SHP77 (cell line): ENCODE results near the gene UBP1.
"Not testable (repeated sequence)": the region's sequence is repeated elsewhere in the genome, so short reads cannot be mapped to it uniquely, and the experiment has no call there.

Experiments
- DNase-seq, 2 experiments: peaks; one replicate each; lab custom pipeline; 2025; lab: John Stamatoyannopoulos, UW

UBP1 gene, protein sequence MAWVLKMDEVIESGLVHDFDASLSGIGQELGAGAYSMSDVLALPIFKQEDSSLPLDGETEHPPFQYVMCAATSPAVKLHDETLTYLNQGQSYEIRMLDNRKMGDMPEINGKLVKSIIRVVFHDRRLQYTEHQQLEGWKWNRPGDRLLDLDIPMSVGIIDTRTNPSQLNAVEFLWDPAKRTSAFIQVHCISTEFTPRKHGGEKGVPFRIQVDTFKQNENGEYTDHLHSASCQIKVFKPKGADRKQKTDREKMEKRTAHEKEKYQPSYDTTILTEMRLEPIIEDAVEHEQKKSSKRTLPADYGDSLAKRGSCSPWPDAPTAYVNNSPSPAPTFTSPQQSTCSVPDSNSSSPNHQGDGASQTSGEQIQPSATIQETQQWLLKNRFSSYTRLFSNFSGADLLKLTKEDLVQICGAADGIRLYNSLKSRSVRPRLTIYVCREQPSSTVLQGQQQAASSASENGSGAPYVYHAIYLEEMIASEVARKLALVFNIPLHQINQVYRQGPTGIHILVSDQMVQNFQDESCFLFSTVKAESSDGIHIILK

GRCh38 chr3:33440328-33441224, at the start of gene UBP1:
Gene UBP1, minus strand, starts transcription at chr3:33440405. Its CDS starts 557 bp downstream, at chr3:33439848.
- peak; percentile 99 for DNase-seq

DNA sequence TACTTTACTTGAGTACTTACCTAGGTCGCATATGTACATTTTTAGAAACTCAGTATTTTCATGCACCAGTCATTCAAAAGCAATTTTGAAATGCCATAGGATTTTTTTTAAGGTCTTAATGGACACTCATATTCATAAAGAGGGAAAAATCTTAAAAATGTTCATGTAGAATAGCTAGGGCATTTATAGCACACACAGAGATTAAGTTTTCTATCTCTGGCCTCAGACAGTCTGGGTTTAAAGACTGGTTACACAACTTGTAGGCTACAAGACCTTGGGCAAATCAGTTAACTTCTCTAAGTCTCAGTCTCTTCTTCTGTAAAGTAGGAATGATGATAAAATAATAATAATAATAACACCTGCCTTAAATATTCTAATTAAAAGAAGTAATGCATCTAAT, 48.5 kb upstream of the UBP1 start:
- DNase-seq, result no peak

- no peak for DNase-seq
Measured at GRCh38 chr3:33488246-33488645, 48.0 kb upstream of the UBP1 start.

DNA sequence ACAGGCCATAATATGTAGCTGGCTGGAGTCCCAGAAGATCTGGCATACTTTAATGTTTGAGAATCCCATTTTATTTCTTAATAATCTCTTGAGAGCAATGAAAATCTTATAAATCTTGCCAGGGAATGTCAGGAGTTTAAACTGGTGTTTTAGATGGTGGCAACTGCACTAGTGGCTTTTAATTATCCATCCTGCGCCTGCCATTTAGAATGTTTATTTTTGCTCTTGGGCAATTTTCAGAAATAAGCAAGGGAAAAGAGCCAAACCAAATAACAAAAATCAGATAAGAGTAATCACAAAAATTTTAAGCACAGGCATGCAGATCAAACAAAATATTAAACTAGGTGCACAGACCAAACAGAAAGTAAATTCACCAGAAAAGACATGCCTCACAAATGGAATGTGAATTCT, 41.9 kb upstream of the UBP1 start:
- no peak for DNase-seq

GRCh38 chr3:33474896-33475295, 34.7 kb upstream of the UBP1 start:
- DNase-seq, result no peak

DNA sequence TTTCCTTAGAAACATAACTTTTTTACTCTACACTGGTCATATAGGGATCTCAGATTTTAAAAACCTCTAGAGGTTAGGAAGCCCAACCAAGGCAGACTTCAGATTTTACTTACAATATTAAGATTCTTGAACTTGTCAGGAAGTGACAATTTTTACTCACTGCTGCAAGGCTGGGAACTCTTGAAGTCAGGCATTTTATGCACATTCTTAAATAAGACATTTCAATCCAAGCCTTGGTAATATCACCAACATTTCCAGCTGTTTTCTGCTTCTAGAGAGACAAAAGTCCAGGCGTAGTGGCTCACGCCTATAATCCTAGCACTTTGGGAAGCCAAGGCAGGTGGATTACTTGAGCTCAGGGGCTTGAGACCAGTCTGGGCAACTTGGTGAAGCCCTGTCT, 33.6 kb upstream of the UBP1 start:
- no peak for DNase-seq

- no peak for DNase-seq
Measured at GRCh38 chr3:33467786-33468185, 27.6 kb upstream of the UBP1 start.

DNA sequence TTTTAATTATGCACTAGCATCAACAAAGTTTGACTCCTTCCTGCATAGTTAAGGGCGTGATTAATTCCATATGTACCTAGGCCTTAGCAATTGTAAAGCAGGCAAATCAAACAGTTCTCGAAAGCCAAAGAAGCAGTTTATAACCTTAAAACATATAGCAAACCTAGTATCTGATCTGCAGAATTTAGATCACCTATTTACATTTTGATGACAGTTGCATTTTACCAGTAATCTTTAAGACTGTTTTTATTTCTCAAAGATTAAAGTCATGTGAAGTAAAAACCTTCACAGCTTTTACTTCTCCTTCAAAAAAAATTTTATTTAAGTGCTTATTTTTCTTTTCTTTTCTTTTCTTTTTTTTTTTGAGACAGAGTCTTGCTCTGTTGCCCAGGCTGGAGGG, 20.9 kb upstream of the UBP1 start:
- no peak for DNase-seq

- not testable (repeated sequence) for DNase-seq
Measured at GRCh38 chr3:33459577-33459976, 19.4 kb upstream of the UBP1 start.

GRCh38 chr3:33458446-33458845, 18.2 kb upstream of the UBP1 start:
- DNase-seq, result no peak

DNA sequence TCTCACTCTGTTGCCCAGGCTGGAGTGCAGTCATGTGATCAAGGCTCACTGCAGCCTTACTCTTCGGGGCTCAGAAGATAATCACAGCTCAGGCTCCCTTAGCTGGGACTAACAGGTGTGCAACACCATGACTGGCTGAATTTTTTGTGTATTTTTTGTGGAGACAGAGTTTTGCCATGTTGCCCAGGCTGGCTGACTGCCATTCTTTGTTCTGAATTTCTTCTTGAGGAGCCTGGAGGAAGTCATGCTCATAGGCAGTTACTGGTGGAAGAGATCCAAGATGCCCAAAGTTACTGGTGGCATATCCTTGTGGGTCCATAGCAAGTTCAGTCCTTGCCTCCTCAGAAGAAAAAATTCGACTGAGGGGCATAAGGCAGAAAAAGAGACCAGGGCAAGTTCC, 16.6 kb upstream of the UBP1 start:
- no peak for DNase-seq

- DNase-seq, result no peak
Measured at GRCh38 chr3:33453331-33453761, 13.1 kb upstream of the UBP1 start.

GRCh38 chr3:33451994-33452393, 11.8 kb upstream of the UBP1 start:
- not testable (repeated sequence) for DNase-seq

DNA sequence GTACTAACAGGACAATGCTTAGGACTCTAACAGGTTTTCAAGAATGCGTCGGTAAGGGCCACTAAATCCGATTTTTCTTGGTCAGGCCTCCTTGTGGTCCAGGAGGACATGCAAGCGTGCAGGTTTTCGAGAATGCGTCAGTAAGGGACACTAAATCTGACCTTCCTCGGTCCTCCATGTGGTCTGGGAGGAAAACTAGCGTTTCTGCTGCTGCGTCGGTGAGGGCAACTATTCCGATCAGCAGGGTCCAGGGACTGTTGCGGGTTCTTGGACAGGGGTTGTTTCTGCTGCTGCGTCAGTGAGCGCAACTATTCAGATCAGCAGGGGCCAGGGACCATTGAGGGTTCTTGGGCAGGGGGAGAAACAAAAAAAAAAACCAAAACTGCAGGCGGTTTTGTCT, 7.8 kb upstream of the UBP1 start:
- DNase-seq, result peak in 1 of 2 experiments; percentile 10

GRCh38 chr3:33447256-33447625, 7.0 kb upstream of the UBP1 start:
- peak in 1 of 2 experiments; percentile 28 for DNase-seq

- DNase-seq, result no peak
Measured at GRCh38 chr3:33442190-33442589, 2.0 kb upstream of the UBP1 start.

DNA sequence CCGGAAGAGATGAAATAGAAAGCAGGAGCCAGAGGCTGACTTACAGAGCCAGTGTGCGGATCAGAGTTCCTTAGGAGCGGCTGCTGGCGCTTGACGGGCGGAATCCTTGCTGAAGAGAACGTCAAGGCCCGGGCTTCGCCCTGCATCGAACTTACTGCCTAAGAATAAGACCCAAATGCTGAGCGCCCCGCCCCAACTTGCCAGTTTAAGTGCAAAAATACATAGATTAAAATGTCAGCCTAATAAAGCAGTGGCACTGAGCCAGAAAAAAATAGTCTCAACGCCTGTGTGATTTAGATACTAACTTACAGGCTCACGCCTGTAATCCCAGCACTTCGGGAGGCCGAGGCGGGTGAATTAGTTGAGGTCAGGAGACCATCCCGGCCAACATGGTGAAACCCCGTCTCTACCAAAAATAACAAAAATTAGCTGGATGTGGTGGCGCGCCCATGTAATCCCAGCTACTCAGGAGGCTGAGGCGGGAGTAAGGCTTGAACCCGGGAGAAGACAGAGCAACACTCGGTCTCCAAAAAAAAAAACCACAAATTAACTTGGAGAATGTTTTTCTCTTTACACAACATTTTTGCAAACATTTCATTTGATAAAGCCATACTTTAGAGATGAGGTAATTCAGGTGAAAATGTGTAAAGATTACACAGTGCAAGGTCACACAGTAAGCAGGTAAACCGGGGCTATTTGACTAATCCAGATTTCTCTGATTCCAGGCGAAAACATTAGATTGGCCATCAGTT, 1.2 kb upstream of the UBP1 start:
- DNase-seq, result peak in 1 of 2 experiments; percentile 72

- peak; percentile 44 to 65 for DNase-seq
Measured at GRCh38 chr3:33439546-33440327, 468 bp downstream of the UBP1 start.

DNA sequence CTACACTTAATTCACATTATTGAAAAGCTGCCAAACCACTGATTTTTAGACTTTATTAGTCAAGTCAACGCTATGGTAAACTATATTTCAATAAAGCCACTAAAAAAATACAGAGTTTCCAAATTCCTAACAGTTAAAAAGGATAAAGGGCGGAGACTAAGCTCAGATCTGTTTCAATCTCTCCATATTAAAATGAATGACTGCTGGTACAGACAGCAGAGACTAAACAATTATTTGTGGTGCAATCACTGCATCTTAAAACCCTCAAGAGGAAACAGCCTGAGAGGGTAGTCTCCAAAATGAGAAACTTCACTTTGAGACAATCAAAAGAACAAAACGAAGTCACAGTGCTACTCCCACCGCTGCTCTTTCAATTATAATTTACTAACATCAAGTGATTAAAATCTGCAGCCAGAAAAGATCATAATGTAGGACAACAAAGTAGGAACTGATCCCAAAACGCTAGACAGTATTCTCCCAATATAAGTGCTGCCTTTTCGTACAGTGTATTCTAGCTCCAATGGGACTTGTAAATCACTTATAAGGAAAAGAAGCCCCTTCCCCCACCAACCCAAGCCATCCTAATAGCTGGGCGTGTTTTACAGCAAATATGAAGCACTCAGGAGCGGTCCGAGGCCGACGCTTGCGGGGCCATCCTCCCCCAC, 1.2 kb downstream of the UBP1 start:
- DNase-seq, result no peak

DNA sequence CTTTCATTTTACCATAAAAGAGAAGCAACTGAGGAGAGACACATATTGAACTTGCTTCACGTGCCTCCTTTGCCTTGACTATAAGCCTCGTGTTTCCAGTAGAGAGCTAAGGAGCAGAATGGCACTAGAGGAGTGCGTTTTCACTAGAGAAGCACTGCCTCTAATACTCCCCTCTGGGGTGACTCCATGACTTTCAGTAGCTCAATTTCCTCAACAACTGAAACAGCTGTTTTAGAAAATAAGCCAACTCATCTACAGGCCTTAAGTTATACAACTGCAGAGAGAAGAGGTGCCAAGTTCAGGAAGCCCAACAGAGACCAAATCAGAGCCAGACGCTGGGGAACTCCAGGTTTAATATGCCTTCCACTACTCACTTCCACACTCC, 1.9 kb downstream of the UBP1 start:
- no peak for DNase-seq
